NB4 (cell line): ENCODE measurements around the gene ATP11A.

Experiments
- DNase-seq: peaks from one replicate; pipeline ENCODE4 v3.0.0; 2010; ENCODE audit warnings: low read depth
- H3K4me3 ChIP-seq: one replicate; pipeline ENCODE4 v1.5.1; 2011; ENCODE audit warnings: mild to moderate bottlenecking, low read depth, low read length, moderate library complexity
- MYC ChIP-seq: IDR thresholded peaks from 2 replicates; pipeline ENCODE4 v1.6.1; 2011; ENCODE audit warnings: low read depth, low read length
- POLR2A ChIP-seq: IDR thresholded peaks from 2 replicates; pipeline ENCODE4 v1.6.1; 2011; ENCODE audit warnings: mild to moderate bottlenecking; ENCODE audit not compliant: insufficient read length; ENCODE audit errors: extremely low read depth
- TF ChIP-seq, protein P1 (sequence below): IDR thresholded peaks from one replicate; pipeline ENCODE4 v1.5.1; 2012; ENCODE audit warnings: low read depth, low read length
- TF ChIP-seq, protein P2 (sequence below): IDR thresholded peaks from 2 replicates; pipeline ENCODE4 v1.6.1; 2011; ENCODE audit warnings: low read depth, low read length

ATP11A gene

DNA sequence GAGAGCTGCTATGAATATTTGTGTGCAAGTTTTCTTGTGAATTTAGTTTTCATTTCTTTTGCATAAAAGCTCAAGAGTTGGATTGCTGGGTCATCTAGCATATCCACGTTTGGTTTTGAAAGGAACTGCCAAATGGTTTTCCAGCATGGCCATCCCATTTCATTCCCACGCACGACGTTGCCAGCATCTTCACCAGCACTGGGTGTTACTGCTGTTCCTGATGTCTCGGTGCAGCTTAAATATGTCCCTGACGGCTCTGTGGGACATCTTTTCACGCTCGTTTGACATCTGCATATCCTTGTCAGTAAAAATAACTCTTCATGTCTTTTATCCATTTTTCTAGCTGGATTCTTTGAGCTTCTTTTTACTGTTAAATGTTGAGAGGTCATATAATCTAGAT is 123.7 kb downstream of the ATP11A start:
- no peak for DNase-seq
- no peak overlapping the region for H3K4me3 ChIP-seq
- TF ChIP-seq MYC (no peak), POLR2A (no peak)
- TF ChIP-seq, protein P1, sequence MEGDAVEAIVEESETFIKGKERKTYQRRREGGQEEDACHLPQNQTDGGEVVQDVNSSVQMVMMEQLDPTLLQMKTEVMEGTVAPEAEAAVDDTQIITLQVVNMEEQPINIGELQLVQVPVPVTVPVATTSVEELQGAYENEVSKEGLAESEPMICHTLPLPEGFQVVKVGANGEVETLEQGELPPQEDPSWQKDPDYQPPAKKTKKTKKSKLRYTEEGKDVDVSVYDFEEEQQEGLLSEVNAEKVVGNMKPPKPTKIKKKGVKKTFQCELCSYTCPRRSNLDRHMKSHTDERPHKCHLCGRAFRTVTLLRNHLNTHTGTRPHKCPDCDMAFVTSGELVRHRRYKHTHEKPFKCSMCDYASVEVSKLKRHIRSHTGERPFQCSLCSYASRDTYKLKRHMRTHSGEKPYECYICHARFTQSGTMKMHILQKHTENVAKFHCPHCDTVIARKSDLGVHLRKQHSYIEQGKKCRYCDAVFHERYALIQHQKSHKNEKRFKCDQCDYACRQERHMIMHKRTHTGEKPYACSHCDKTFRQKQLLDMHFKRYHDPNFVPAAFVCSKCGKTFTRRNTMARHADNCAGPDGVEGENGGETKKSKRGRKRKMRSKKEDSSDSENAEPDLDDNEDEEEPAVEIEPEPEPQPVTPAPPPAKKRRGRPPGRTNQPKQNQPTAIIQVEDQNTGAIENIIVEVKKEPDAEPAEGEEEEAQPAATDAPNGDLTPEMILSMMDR: no peak
- TF ChIP-seq, protein P2, sequence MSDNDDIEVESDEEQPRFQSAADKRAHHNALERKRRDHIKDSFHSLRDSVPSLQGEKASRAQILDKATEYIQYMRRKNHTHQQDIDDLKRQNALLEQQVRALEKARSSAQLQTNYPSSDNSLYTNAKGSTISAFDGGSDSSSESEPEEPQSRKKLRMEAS: no peak

DNA sequence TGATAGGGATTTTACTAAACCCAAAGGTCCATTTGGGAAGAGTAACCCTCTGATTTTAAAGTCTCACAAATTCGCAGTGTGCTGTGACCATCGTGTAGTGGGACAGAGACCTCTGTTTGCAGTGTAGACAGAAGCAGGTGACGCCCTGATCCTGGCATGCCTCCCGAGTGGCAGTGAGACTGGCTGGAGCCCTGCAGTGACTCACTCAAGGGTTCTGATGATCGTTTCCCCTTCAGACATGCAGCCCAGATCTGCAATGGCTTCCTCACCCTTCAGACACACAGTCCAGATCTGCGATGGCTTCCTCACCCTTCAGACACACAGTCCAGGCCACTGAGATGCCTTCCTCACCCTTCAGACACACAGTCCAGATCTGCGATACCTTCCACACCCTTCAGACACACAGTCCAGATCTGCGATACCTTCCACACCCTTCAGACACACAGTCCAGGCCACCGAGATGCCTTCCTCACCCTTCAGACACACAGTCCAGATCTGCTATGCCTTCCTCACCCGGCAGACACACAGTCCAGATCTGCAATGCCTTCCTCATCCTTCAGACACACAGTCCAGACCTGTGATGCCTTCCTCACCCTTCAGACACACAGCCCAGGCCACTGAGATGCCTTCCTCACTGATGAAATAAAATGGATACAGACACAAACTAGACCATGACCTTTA is 125.2 kb downstream of the ATP11A start:
- no peak for DNase-seq
- TF ChIP-seq MYC (no peak), POLR2A (no peak)
- TF ChIP-seq, protein P2: no peak
- TF ChIP-seq, protein P1: no peak
- H3K4me3 ChIP-seq: no peak overlapping the region

DNA sequence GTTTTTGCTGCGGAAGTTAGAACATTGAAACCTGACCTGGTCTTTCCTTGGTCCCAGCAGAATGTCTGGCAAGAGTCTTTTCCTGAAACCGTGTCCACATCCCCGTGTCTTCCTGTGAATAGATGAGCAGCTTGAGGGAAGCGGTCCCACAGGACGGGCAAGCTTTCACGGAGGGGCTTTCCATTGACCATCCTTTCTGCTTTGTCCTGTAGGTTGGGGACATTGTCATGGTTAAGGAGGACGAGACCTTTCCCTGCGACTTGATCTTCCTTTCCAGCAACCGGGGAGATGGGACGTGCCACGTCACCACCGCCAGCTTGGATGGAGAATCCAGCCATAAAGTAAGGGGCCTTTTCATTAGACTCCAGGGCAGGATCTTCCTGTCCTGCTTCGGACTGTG is 126.0 kb downstream of the ATP11A start:
- no peak for DNase-seq
- no peak overlapping the region for H3K4me3 ChIP-seq
- TF ChIP-seq, protein P2: no peak
- TF ChIP-seq, protein P1: no peak

DNA sequence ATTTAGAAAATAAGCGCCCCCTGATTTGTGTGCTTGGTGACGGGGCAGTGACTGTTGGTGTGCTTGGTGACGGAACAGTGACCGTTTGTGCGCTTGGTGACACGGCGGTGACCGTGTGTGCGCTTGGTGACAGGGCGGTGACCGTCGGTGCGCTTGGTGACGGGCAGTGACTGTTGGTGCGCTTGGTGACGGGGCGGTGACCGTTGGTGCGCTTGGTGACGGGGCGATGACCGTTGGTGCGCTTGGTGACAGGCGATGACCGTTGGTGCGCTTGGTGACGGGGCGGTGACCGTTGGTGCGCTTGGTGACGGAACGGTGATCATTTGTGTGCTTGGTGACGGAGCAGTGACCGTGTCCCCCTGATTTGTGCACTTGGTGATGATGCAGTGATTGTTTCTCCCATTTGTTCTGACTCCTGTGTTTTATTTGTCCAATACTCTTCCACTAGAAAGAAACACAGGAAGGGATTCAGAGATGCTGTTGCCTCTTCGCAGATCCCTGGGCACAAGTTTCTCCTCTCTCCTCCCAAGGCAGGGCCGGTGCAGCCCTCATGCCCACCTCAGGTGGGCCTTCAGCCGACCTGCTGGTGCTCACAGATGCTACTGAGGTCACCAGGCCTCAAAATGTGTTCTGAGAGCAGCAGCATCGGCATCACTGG is 128.3 kb downstream of the ATP11A start:
- DNase-seq: no peak
- no peak overlapping the region for H3K4me3 ChIP-seq
- no peak for TF ChIP-seq MYC
- TF ChIP-seq, protein P1: no peak
- no peak for TF ChIP-seq POLR2A
- TF ChIP-seq, protein P2: no peak

DNA sequence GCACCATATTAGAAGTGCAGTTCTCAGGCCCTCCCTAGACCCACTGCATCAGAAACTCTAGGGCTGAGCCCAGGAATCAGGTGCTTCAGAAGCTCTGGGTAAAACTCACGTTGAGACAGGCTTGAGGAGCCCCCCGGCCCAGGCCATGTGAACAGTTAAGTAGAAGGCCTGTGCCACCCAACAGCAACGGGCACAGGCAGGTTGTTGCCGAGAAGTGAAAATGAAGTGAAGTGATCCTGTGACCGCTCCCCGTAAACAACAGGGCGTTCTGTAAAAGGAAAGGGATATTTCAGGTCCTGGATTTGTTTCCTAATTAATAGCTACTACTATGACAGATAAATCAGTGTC is 128.8 kb downstream of the ATP11A start:
- DNase-seq: no peak
- TF ChIP-seq, protein P2: no peak
- TF ChIP-seq, protein P1: no peak
- no peak overlapping the region for H3K4me3 ChIP-seq
